Measurements from ENCODE around the gene CD164L2.

CD164L2 gene

DNA sequence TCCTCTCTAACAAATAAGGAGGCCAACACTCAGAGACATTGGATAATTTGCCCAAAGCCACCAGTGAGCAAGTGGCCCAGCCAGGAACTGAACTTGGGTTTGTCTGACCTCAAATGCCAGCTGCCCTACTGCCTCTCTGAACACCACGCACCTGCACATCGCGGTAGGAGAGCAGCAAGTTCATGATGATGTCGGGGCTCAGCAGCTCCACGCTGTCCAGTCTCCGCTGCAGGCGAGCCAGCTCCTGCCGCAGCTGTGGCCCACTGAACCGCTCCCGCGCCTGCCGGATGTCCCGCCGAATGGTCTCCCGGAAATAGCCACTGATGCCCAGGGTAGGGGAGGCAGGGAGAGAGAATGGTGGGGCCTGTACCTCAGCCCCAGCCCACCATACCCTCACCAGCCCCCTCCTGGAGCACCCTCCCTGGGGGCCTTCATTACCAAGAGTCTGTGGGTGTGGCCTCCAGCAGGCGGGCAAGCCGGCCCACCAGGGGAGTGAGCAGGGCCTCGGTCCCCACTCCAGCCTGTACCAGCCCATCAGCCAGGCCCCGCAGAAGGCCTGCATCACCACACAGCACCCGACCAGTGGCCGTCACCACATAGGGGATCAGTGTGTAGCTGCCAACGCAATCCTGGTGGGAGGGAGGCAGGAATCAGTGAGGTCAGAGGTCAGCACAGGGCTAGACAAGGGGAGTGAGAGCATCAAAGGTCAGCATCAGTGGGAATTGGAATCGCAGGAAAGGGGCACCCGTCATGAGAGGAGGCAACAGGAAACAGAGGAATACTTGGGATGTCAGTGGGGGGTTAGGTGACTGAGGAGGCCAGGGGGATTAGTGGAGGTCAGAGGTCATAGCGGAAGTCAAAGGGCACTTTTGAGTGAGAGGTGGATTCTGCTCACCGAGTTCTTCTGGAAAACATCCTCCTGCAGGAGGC is 19.1 kb downstream of the CD164L2 start:
- no peak for DNase-seq (ENCODE audit: low spot score)

- DNase-seq (ENCODE audit: low spot score): no peak
Measured at GRCh38 chr1:27361553-27361952, 21.6 kb downstream of the CD164L2 start.

DNA sequence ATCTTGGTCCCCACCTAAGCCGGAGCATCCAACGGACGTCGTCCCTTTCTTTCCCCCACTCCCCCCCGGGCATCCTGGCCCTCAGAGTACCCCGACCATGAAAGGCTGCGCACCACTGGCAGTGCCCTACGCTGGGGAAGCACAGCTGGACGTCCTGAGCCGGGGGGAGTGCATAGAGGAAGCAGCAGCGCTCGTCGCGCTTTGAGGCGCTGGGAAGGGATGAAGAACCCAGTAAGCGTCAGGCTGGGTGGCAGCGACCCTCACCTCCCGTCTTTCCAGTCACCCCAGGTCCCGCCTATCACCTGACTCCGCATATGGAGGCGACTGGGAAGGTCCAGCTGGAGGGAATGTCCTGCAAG is 22.1 kb downstream of the CD164L2 start:
- DNase-seq (ENCODE audit: low spot score): no peak

GRCh38 chr1:27360159-27361043 is 22.7 kb downstream of the CD164L2 start:
- DNase-seq (ENCODE audit: low spot score): no peak

DNA sequence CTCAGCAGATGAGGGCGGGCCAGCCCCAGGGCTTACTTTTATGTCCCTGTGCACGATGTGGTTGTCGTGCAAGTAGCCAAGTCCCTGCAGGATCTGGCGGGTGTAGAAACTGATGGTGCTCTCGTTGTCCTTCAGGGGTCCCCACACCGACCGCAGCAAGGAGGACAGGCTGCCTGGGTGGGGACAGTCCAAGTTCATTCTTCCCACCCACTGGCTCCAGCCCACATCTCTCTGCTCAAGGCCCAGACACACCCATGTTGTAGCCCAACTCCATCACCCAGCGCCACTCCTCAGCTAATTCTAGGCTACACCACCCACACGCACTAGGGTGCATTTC is 23.3 kb downstream of the CD164L2 start:
- no peak for DNase-seq (ENCODE audit: low spot score)

- no peak for DNase-seq (ENCODE audit: low spot score)
Measured at GRCh38 chr1:27358928-27359313, 24.2 kb downstream of the CD164L2 start.

GRCh38 chr1:27358038-27358927 is 24.9 kb downstream of the CD164L2 start:
- DNase-seq (ENCODE audit: low spot score): no peak

DNA sequence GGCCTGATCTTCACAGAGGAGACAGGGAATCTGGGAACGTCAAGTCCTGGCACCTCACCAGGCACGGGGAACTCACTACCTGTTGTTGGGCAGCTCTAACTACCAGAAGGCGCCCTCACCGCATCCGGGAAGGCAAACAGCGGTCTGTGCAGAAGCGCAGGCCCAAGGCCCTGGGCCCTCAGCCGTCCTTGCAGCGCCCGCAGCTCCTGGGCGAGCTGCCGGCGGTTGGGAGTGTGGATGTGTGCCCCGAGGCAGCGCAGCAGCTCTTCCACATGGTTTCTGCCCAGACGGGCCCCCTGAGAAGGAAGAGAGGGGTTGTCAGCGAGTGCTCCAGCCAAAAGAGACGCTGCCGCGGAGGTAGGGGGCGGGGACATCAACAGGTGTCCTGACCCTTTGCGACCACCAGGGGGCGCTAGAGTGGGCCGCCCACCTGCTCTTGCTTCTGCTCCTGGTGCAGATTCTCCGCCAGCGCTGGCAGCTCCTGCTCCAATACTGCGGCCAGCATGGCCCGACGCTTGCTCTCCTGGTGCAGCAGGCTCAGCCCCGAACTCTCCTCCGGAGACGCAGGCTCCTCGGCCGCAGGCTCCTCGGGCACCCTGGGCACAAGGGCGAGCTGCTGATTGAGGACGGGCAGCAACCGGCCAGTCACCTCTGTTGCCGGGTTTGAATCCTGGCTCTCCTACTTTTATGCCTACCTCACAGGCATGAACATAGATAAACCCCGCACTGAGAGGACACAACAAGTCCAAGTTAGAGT is 25.7 kb downstream of the CD164L2 start:
- DNase-seq (ENCODE audit: low spot score): peak; percentile 96

DNA sequence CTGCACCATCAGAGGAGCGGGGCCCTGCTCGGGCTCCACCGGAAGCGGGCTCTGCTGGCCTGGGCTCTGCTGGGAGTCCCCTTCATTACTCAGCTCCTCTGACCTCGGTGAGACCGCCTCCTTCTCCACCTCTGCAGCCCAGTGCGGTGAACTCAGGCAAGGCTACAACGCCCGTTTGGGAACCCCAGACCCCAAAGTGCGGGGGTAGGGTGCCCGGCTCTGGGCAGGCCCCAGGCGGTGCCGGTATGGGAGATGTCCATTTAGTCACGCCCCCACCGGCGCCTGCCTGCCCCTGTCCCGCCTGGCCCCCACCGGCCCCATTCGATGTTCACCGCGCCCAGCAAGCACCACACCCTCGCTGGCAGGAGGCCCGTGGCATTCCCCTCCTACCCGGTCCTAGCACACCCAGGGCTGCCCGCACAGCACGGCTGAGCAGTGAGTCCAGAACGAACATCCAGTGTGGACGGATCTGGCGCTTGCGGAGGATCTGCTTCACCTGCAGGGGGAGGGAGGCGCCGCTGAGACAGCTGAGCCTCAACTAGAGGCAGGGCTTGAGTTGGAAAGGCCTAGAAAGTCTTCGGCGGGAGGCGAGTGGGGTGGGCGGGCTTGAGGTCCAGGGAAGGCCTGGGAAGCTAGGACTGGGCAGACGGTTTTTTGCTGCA is 26.4 kb downstream of the CD164L2 start:
- DNase-seq (ENCODE audit: low spot score): no peak

DNA sequence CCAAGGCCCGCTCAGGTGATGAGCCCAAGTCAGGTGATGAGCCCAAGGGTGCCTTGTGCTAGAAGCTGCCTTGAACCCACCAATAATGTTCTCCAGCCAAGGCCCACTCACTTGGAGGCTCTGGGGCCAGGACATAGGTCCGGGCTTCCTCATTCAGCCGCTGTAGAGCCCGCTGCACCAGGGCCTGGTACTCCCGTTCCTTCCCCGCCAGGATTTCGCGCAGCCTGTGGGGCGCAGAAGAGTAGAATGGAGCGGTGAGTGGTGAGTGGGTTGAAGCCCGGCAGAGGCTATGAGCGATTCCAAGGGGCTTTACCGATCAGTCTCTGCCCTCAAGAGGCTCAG is 26.9 kb downstream of the CD164L2 start:
- no peak for DNase-seq (ENCODE audit: low spot score)

- DNase-seq (ENCODE audit: low spot score): no peak
Measured at GRCh38 chr1:27355683-27356082, 27.4 kb downstream of the CD164L2 start.

GRCh38 chr1:27353629-27354028 is 29.5 kb downstream of the CD164L2 start:
- DNase-seq (ENCODE audit: low spot score): no peak

DNA sequence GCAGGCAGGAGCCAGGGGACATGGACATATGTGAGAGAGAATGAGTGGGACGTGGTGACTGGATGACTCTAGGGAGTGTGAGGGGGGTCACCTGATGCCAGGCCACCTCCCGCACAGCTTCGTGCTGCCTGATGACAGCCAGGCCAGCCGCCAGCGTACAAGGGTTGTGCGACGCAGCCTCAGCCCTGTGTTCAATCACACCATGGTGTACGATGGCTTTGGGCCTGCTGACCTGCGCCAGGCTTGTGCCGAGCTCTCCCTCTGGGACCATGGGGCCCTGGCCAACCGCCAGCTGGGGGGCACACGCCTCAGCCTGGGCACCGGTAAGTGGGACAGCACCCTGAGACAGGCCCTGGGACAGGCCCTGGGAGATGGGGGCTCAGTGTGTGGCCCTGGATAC is 30.0 kb downstream of the CD164L2 start:
- no peak for DNase-seq (ENCODE audit: low spot score)

- no peak for DNase-seq (ENCODE audit: low spot score)
Measured at GRCh38 chr1:27351541-27352107, 31.5 kb downstream of the CD164L2 start.

GRCh38 chr1:27350663-27351540 is 32.2 kb downstream of the CD164L2 start:
- peak; percentile 96 for DNase-seq (ENCODE audit: low spot score)

DNA sequence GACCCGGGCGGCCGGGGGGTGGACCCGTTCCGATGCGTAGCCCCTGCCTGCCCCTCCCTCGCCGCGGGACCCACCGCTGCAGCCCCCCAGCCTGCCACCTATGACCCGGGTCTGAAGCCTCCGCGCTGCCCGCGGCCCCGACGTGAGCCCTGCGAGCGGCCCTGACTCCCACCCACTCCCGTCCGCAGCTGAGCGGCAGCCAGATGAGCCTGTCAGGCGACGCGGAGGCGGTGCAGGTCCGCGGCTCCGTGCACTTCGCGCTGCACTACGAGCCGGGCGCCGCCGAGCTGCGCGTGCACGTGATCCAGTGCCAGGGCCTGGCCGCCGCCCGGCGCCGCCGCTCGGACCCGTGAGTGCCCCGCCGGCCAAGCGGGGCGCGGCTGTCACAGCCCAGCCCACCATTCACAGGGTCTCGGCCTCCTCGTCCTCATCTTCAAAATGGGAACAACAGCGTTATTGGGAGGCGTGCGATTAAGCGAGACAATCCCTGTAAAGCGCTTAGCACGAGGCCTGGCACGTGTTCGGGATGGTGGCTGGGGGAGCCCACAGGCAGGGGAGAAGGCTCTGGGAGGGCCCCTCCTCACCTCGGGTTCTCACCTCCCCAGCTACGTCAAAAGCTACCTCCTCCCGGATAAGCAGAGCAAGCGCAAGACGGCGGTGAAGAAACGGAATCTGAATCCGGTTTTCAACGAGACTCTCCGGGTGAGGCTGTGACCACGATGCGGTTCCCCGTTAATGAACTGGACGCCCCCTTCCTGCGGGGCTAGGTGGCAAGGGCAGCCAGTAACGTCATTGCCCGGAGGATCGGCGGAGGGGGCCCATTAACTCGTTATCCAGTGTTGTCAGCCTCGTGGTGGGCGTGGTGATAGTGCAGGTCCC is 33.1 kb downstream of the CD164L2 start:
- DNase-seq (ENCODE audit: low spot score): peak; percentile 89

- DNase-seq (ENCODE audit: low spot score): peak; percentile 80
Measured at GRCh38 chr1:27348861-27349783, 34.0 kb downstream of the CD164L2 start.
